IPS-NIHi7 (cell line): ENCODE data around the gene UHMK1.

Experiments
- DNase-seq: peaks from one replicate; pipeline ENCODE4 v3.0.0; 2012; ENCODE audit warnings: mixed read lengths; ENCODE audit errors: extremely low spot score

Gene UHMK1

GRCh38 chr1:162530307-162530987 is 32.8 kb downstream of the UHMK1 start:
- peak; percentile 58 for DNase-seq

DNA sequence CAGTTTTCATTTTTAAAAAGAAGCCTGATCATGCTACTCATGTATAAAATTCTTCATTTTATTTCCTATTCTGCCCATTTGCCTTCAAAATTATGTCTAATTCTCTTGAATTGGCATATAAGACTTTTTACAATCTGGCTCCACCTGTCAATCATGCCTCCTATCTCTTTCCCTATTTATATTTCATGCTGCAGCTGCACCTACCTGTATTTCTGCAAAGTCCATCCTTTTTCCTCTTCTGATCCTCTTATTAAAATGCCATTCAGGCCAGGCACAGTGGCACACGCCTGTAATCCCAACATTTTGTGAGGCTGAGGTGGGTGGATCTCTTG is 33.3 kb downstream of the UHMK1 start:
- DNase-seq: no peak

DNA sequence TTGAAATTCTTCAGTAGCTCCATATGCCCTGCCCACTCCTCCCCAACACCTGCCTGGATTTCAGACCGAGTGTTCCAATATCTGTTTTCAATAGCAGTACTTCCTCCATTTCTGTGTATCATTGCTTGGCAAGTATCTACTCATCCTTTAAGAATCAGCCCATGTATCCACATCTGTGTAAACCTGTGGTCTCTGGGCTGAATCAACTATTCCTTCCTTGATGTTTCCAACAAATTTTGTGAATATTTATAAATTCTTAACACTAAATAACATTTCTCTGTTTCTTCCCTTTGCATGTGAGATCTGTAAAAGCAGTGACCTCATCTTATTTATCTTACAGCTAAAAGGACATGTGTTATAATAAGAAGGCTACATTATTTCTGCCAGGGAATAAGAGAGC is 37.9 kb downstream of the UHMK1 start:
- no peak for DNase-seq

DNA sequence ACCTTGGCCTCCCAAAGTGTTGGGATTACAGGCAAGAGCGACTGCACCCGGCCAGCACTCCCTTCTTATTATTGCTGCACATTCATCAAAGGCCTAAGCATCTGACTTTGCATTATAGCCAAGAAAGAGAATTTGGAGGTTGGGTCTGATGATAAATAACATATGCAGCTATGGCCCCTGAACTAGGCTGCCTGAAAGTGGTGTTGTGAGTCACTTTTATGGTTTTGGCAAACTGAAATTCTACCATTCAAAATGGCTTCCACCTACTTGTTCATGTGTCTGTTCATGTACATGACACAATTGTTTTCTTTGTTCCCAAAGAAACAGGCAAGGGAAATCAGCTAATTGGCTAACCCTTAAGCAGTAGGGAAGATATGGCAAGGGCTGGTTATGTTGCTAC is 38.9 kb downstream of the UHMK1 start:
- no peak for DNase-seq

- DNase-seq: no peak
These were observed 39.6 kb downstream of the UHMK1 start for GRCh38 chr1:162537216-162537615.

- DNase-seq: no peak
These were observed 41.3 kb downstream of the UHMK1 start for GRCh38 chr1:162538815-162539431.

- no peak for DNase-seq
These were observed 44.1 kb downstream of the UHMK1 start for GRCh38 chr1:162541619-162542141.

- no peak for DNase-seq
These were observed 45.6 kb downstream of the UHMK1 start for GRCh38 chr1:162543228-162543627.

DNA sequence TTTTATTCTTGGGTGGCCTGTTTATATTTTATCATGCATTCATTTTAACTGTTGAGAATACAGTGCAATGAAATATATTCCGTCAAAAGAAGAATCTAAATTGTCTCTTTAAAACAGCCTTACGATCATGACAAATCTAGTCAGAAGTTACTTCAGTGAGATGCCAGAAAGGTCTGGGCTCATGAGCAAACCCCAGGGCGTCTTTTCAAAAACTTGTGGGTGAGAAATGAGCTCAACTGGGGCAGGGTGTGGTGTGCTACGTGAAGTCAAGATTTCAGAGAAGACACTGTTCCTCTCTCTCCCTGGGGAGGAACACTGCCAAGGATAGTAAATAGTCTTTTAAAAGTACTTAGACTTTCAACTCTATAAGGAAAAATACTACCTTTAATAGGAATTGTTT is 50.6 kb downstream of the UHMK1 start:
- no peak for DNase-seq

DNA sequence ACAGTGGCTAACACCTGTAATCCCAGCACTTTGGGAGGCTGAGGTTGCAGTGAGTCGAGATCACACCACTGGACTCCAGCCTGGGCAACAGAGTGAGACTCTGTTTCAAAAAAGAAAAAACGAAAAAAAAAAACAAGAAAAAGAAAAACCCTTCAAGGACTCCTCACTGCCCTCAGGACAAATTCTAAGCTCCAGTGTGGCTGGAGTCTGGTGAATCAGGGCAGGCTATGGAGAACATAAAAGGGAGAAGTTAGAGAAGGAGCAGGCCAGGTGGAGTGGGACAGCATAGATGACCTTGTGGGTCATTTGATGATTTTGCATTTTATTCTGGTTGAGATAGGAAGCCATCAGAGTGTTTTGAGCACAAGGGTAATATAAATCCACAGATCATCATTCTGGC is 51.4 kb downstream of the UHMK1 start:
- no peak for DNase-seq

- no peak for DNase-seq
These were observed 53.3 kb downstream of the UHMK1 start for GRCh38 chr1:162550925-162551324.

- DNase-seq: no peak
These were observed 54.5 kb downstream of the UHMK1 start for GRCh38 chr1:162551969-162552683.

DNA sequence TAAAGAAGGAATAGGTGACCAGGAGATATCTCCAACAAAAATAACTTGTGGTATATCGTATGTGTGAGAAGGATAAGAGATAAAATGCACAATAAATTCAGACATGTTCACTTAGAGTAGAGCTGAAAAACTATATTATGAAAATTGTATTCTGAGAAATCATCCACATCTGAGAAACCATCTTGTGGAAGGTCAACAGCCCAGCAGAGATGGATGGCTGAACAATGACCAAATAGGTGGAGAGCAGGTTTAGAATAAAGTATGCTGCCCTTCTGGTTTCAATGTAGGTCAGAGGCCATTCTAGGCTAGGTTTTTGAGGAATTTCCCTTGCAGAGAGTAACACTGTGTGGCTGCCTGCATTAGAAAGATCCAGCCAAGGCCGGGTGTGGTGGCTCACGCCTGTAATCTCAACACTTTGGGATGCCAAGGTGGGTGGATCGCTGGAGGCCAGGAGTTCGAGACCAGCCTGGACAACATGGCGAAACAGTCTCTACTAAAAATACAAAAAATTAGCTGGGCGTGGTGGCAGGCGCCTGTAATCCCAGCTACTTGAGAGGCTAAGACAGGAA is 55.1 kb downstream of the UHMK1 start:
- DNase-seq: no peak

- DNase-seq: no peak
These were observed 56.6 kb downstream of the UHMK1 start for GRCh38 chr1:162554258-162554657.

GRCh38 chr1:162557536-162557935 is 59.9 kb downstream of the UHMK1 start:
- no peak for DNase-seq

GRCh38 chr1:162560303-162561036 is 62.9 kb downstream of the UHMK1 start:
- peak; percentile 11 for DNase-seq

- DNase-seq: peak; percentile 98
These were observed 63.5 kb downstream of the UHMK1 start for GRCh38 chr1:162561037-162561615.

GRCh38 chr1:162561616-162562469 is 64.2 kb downstream of the UHMK1 start, which contains the start of gene UAP1:
UAP1 (plus strand) TSS chr1:162561722; CDS start chr1:162566069, 4,347 bp downstream.
- DNase-seq: no peak

- DNase-seq: no peak
These were observed 64.8 kb downstream of the UHMK1 start for GRCh38 chr1:162562470-162562828.

DNA sequence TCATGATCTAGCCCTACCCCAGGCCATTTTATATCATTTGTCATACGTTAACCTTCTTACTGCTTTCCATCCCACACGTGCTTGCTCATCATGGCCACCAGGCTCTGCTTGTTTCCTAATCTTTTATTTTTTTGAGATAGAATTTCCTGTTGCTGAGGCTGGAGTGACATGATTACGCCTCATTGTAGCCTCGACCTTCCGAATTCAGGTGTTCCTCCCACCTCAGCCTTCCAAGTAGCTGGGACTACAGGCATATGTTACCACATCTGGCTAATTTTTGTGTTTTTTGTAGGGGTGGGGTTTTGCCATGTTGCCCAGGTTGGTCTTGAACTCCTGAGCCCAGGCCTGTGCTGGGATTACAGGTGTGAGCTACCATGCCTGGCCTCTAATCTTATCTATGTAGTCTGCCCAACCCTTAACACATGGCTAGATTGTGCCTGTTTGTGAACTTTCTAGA is 67.2 kb downstream of the UHMK1 start:
- DNase-seq: no peak
